SK-N-SH (cell line): ENCODE results near the gene CFAP221.

Experiments
- RFX5 ChIP-seq: IDR thresholded peaks from 2 replicates; pipeline ENCODE4 v1.6.1; 2012; ENCODE audit warnings: mild to moderate bottlenecking, improper control_type of control experiment, low read length
- RXRA ChIP-seq: IDR thresholded peaks from 2 replicates; pipeline ENCODE4 v1.4.0; 2012; ENCODE audit warnings: low read depth, mild to moderate bottlenecking, borderline replicate concordance
- TF ChIP-seq, protein P1 (sequence below): fragments of 200-600 bp; sonication (generic); IDR thresholded peaks from 2 replicates; pipeline ENCODE4 v1.6.1; 2017; ENCODE audit warnings: antibody characterized with exemption, mild to moderate bottlenecking, moderate library complexity

DNA sequence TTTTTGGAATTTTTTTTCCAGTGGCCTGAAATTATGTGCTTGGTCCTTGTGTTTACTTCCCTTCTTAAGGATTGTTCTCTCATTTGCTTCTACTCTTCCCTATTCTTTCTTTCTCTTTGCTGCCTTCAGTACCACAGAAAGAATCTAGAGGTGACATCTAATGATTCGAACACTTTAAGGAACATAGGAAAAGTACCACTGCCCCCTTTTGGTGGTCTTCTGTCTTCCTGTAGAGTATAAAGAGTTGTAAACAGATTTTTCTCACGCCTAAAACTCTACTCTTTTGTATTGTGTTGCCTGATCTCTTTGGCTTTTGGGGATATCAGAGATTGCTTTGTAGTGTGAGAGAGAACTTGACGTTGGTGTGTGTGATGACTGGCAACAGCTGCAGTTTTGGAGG lies 13.0 kb upstream of the CFAP221 start:
- TF ChIP-seq RXRA: no peak
- TF ChIP-seq, protein P1, sequence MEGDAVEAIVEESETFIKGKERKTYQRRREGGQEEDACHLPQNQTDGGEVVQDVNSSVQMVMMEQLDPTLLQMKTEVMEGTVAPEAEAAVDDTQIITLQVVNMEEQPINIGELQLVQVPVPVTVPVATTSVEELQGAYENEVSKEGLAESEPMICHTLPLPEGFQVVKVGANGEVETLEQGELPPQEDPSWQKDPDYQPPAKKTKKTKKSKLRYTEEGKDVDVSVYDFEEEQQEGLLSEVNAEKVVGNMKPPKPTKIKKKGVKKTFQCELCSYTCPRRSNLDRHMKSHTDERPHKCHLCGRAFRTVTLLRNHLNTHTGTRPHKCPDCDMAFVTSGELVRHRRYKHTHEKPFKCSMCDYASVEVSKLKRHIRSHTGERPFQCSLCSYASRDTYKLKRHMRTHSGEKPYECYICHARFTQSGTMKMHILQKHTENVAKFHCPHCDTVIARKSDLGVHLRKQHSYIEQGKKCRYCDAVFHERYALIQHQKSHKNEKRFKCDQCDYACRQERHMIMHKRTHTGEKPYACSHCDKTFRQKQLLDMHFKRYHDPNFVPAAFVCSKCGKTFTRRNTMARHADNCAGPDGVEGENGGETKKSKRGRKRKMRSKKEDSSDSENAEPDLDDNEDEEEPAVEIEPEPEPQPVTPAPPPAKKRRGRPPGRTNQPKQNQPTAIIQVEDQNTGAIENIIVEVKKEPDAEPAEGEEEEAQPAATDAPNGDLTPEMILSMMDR: no peak
- no peak for TF ChIP-seq RFX5
